GM21786 (cell line): ENCODE data around the gene FUT7.

Experiments
- ATAC-seq: cut with Tn5 transposase; IDR thresholded peaks from one replicate; pipeline ENCODE4 v1.9.1; 2021; ENCODE audit not compliant: unreplicated experiment

Gene FUT7

DNA sequence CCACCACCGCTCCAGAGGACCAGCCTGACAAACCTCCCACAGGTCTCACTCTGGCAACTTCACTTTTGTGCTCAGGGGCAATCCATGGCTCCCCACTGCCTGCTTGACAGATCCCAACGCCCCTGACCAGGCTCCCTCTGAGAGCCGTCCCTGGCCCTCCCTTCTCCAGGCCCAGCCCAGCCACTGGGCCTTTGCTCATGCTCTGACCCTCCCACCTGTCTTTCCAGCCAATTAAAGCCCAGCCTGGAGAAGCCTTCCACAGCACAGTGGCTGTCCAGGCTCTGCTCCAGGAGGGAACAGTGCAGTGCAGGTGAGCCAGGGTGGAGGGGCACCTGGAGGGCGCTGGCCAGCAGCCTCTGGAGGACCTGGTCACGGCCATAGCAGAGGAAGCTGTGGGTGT is 18.7 kb upstream of the FUT7 start:
- no peak for ATAC-seq

DNA sequence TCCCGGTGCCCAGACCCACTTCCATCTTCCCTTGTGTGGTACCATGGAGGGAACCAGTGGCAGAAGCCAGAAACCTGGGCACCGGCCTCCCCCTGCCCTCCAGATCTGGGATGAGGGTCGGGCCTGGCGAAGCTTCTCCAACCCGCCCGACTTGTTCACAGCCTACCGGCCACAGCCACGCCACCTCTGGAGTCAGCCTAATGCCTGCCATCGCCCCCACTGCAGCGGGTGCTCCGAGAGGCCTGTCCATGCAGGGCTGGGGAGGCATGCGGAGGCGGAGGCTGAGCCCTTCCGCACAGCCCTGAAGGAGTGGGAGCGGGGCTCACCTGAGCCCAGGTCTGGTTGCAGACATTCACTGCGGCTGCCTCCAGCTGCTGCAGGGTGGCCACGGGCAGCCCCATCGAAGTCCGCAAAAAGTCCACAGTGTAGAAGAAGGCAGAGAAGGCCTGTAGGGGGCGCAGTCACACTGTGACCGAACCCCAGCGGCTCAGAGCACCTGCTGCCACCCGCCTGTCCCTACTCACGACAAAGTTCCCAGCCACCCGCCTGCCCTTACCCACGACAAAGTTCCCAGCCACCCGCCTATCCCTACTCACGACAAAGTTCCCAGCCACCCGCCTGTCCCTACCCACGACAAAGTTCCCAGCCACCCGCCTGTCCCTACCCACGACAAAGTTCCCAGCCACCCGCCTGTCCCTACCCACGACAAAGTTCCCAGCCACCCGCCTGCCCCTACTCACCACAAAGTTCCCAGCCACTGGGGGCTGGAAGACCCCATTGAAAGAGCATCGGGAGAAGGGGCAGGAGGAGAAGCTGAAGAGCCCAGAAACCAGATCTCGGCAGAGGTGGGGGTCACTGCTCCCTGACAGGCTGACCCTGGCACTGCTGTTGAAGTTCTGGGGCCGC is 17.9 kb upstream of the FUT7 start:
- ATAC-seq = no peak

DNA sequence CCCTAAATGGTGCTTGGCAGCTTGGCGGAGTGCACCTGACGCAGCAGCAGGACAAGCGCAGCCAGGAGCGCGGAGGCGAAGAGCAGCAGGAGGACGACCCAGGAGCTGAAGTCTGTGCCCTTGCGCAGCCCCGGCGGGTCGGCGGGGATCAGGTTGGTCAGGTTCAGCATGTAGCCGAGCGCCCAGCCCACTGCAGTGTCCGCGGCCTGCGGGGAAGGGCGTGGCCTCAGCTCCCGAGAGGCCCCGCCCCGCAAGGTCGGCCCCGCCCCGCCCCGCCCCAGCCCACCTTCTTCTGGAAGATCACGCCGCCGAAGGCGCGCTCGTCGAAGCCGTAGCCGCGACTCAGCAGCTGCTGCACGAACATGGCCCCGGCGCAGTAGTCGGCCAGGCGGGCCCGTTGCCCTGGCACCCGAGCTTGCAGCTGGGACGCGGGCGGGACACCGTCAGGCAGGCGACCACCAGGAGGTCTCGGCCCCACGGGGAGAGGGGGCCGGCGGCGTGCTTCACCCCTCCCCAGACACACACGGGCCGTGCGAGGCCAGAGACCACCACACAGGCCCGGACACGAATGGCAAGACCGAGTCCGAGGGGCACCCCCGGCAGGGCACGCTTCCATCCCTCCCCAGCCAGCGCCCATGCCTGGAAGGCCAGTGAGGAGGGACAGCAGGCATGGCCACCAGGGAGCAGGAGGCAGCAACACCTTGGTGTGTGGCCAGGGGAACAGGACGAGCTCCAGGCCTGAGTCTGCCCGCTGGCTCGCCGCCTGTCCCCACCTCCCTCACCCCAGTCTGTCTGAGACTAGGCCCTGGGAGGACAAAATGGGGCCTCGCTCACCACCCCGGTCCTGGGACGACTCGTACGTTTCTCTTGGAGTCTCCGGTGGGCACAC is 17.0 kb upstream of the FUT7 start:
- no peak for ATAC-seq

DNA sequence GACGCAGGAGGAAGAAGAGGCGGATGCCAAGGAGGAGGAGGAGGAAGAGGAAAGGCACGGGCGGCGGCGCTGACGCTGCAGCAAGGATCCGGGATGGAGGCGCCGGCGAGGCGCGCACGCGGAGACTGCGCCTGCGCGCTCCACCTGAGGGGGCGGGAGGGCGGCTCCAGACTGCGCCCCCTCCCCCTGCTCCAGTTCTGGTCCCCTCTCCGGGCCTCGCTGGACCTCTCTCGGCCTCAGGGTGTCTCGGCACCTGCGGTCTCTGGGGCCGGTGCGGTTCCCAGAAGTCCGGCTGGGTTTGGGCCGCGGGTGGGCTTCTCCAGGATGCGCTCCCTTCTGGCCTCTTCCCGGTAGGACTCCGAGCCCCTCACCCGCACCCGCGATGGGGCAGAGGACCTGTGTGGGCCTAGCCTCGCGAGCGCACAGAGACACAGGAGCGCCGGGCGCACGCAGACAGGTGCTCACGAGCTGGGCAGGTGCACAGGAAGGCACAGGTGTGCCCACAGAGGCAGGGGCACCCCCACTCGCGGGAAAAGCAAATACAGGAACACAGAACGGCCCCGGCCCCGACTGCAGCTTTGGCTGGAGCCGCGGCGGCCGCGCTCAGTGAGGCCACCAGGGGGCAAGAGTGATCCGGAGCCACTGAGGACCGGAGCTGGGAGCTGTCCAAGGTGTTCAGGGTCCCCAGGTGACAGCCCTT is 14.3 kb upstream of the FUT7 start, which contains the start of gene NPDC1:
NPDC1 (minus strand) TSS at position 90 of the 700 bp plus-strand sequence. CDS start 188 bp downstream, outside the sequence.
- ATAC-seq = no peak

DNA sequence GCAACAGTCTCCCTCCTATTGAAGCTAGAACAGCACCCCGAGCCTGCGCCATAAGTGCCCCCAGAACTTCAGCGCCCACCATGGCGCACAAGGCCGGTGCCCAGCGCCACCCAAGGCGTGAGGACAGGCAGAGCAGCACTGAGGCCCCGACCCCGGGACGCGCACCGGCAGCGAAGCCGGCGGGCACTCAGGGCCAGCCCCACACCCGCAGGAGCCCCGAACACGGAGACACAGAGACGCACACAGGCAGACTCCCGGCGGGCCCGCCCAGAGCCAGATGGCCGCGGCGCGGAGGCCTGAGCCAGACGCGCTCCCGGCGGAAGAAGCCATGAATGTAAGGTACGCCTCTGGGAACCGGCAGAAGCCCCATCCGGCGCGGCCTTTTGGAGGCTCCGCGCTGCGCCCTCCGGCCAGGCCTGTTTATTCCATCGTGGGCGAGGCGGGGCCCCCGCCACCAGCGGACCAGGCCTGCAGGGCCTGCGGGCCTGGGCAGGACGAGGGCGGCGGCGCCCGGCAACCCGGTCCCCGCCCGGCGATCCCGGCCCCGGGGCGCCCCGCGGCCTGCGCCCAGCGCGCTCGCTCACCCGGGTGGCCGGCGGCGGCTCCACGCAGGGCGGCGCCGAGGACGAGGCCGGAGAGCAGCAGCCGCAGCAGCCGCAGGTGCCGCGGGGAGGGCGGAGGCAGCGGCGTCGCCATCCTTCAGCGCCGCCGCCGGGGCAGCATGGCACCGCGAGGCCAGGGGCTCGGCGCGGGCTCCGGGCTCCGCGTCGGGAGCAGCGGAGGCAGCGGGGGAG is 13.6 kb upstream of the FUT7 start:
- no peak for ATAC-seq

DNA sequence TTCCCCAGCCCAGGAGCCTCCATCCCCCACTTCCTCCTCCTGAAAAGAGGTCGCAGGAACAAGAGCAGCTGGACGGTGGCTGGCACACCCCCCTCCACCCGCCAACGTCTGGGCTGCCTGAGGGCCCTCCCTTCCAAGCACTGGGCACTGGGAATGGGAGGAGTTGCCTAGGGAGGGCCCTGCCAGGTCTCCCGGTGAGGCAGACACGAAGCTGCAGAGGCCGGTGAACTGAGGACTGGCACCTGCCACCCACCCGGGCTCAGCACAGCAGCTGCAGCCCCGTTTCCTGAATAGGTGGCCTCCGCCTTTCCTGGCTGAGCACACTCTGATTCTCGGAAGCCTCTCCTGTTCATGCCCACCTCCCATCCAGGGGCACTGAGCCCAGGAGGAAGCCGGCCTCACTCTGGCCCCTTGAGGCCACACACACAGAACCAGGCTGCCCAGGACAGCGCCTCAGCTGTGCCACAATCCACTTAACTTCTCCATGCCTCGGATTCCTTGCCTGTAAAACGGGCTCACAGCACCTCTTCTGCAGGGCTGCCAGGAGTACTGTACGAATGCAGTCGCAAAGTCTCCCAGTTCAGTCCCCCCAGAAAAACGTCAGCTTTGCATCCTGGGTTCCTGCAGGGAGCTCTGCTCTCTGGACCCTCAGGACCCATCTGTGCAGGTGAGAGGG is 12.8 kb upstream of the FUT7 start:
- no peak for ATAC-seq

DNA sequence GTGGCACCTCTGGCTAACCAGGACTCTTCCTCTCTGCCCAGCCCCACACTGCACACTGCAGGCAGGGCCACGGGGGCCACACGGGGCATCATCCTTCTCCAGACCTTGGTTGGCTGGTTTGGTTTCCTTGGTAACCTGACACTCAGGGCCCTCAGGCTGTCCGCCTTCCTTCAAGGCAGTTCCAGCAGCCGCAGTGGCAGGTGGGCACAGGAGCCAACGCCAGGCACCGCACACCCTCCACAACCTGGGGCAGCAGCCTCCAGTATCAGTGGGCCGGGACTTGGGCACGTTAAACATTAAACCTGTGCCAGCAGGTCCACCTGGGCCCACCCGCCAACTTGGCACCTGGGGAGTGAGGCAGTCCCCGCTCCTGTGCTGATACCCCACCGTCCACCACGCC is 12.1 kb upstream of the FUT7 start:
- no peak for ATAC-seq

DNA sequence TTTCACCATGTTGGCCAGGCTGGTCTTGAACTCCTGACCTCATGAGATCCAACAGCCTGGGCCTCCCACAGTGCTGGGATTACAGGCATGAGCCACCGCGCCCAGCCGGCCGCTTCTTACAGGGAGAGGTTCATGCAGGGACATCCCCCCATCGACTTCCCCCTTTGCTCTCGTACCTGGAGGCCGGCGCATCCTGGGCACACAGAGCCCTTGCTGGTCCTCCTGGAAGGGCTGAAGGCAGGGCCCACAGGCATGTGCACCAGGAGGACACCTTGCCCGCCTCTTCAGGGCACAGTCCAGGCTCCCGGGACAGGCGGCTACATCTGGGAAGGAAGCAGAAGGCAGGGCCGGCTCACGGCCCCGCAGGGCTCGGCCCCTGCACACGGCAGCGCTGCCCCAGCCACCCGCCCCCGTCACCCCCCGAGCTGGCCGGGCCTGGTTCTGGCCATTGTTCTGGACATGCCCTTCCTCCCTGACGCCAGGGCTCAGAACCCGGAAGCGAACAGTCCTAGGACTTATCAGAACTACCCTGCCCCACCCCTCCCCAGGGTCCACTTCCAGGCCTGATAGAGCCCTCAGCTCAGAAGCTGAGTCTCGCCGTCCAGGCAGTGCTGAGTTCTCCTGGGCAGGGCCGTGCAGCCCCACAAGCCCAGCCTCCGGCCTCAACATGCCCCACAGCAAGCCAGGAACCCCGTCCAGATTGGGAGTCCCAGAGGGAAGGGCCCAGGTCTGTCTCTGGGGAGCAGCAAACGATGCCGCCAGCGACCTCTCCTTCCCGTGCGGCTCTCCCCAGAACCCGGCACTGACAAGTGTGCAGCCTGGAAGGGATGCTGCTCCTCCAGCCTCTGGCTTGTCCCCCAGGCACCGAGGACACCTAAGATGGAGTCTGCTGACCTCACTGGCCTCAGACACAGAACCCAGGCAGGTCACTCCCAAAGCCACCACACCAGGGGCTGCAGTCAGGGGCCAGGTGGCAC is 11.2 kb upstream of the FUT7 start:
- no peak for ATAC-seq

DNA sequence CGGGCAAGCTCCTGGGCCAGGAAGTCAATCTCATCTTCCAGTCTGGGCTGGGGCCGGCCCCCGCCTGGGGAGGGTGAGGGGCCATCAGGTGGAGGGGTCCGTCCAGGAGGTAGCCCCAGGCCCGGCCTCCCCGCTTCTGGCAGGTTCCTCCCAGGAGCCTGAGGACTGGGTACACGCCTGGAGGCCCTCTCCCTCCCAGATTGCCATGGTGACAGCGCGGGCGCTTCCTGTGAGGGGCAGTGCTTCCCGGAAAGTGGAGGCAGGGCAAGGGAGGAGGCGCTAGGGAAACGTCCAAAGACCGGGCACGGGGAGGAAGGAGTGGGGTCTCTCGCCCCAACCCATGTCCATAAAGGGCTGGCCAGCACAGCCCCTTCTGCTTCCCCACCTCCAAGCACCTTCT is 9.2 kb upstream of the FUT7 start:
- no peak for ATAC-seq

DNA sequence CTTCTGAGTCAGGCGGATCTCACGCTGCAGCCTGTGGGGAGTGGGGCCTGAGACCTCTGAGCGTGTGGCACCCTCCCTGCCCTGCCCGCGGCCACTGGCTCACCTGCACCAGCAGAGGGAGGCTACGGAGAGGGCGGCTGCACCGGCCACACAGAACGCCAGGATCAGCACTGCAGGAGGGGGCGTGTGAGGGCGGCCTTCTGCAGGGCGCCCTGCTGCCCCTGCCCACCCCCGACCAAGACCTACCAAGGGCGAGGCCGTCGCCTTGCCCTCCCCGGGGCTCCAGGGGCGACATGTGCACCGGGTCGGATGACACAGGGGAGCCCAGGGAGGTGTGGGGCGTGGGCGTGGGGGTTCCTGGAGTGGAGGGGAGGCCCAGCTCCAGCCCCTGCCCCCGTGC is 8.7 kb upstream of the FUT7 start:
- no peak for ATAC-seq

DNA sequence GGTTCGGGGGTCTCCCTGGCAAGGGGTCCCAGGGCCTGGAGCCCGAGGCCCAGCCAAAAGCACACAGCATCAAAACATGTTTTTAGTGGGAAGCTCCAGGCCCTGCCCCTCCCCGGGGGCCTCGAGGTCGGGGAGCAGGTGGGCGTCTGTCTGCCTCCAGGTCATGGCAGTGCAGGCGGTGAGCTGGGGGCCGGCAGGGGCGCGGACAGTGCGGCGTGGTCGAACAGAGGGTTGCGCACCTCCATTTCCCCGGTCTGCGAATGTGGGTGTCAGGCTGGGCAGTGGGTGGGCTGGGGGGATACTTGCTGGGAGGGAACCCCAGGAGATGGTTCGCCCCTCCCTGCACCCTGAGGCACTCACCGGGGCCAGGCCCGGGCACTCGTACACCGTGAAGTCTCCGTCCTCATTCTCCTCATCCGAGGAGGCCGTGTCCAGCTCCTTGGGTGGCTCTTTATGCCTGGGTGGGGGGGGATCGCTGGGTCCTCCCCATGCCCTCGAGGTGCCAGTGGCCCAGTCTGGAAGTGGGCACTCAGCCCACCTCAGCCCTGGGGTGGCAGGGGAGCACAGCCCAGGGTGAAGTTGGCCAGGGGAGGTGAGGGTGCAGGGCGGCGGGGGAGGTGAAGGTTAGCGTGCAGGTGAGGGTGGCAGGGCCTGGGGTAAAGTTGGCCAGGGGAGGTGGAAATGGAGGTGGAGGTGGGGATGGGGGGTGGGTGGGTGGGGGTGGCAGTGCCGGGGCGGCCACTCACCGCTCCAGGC is 7.9 kb upstream of the FUT7 start:
- no peak for ATAC-seq

DNA sequence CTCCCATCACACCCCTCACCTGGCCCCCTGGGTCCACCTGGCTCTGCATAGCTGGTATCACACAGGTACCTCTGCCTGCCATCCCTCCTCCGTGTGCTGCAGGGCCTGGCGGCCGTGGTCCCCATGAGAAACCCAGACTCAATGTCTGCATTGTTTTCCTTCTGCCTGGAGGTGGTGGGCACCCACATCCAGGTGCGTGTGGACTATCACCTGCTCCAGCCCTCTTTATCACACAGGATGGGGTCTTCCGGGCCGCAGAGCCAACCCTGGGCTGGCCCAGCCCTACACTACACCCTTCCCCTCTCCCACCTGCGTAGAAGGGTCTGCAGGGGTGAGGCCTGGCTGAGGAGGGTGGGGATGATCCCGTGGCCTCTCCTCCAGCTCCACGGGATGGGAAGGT is 7.0 kb upstream of the FUT7 start:
- ATAC-seq = no peak

DNA sequence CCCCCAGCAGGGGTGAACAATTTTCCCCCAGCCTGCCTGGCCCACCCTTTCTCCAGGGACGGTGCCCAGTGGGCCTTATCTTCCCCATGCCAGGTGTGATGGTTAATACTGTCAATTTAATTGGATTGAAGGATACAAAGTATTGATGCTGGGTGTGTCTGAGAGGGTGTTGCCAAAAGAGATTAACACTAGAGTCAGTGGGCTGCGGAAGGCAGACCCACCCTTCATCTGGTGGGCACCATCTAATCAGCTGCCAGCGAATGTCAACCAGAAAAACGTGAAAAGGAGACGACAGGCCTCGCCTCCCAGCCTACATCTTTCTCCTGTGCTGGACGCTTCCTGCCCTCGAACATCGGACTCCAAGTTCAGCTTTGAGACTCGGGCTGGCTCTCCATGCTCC is 5.6 kb upstream of the FUT7 start:
- ATAC-seq = no peak

DNA sequence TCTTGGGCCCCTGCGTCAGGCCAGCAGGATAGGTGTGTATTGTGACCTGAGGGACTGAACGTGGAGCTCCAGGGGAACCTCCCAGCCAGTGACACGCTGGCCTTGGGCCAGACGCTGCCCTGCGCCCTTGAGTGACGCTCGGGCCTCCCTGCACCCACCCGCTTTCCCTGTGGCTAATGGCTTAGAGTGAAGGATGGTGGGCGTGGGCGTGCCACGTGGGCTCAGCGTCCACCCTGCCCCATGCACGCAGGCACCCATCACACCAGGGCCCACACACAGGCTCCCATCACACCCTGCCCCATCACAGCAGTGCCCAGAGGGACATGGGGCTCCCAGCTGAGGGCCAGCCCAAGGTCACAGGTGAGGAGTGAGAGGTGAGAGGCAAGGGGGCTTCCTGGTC is 5.1 kb upstream of the FUT7 start:
- ATAC-seq = no peak

DNA sequence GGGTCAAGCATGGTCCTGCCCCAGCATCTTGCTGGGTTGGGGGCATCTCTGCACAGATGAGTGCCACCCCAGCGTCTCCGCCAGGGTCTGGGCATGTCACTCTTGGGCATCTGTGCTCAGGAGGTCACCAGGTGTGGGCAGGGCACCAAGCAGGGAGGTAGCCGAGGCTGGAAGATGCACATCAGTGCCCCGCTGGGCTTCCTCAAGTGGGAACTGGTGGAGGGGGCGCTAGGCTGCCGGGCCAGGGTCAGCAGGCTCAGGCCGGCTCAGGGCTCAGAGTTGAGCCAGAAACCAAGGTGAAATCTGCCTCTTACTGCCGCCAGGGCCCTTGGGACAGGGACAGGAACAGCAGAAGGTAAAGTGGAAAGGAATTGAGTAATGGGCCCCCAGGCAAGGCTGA is 4.0 kb upstream of the FUT7 start:
- ATAC-seq = no peak

DNA sequence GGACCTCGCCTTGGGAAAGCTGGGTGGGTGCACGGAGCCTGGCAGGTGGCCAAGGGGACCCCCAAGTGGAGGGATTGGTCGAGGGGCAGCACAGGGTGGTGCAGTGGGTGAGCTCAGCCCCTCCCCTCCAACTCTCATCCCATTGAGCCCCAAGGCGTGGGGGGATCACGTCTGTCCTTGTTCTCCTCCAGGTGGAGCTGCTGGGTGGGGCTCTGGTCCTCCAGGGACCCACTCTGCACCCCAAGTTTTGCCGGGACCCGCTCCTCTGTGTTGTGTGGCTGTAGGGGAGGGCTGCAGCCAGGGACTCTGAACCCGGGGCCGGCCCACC is 3.6 kb upstream of the FUT7 start:
- no peak for ATAC-seq

DNA sequence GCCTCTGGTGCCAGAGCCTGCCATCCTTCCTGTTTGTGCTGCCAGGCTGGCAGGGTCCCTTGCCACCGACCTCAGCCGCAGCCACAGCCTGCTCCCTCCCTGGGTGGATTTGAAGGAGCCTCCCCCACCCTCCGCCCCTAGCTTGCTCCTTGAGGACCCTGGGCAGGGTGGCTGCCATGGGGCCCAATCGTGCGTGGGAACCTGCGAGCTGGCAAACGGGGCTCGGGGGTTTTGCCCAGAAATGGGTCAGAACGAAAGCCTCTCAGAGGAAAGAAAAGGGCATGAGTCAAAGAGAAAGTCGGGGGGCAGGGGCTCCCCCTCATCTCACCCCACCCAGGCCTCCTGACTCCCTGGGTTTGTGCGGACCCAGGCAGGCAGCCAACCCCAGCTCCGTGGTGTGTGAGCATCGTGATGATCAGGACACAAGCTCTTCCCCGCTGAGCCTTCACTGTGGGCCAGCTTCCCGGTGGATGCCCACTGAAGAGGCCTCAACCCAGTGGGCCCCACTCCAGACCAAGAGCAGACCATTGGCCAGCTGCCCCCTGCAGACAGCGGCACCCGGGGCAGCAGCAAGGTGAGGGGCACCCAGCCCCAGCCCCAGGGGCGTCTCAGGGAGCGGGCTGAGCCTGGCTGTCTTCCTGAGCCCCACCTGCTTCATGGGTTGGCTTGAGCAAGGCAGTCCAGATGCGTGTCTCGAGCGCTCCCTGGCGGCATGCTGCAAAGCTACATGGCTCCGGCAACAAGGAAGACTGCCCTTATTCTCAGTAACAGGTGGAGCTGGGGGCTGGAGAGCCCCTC is 3.0 kb upstream of the FUT7 start:
- no peak for ATAC-seq
